GM19324 (cell line): Measurements from ENCODE around the gene DCHS1.

Source experiments
- ATAC-seq: cut with Tn5 transposase; IDR thresholded peaks from one replicate; pipeline ENCODE4 v1.9.1; 2021; ENCODE audit warnings: mild to moderate bottlenecking, moderate library complexity; ENCODE audit not compliant: unreplicated experiment, low FRiP score

DCHS1 gene

DNA sequence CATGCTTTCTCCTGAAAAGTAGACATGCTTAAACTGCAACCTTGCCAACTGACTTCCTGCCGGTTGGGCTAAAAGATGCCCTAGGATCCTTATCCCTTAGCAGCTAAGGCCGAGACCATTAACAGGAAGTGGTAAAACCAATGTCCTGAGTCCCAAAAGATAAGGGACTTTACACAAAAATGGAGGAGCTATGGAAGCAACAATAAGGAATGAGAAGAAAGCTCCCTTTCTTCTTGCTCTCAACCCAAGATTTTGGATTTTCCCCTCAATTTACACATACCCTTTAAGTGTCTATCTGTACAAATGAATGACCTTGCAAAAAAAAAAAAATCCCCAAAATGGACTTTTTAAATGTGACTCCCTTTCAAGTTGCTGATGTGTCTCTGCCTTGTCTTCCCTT, 16.4 kb upstream of the DCHS1 start:
- ATAC-seq = no peak

DNA sequence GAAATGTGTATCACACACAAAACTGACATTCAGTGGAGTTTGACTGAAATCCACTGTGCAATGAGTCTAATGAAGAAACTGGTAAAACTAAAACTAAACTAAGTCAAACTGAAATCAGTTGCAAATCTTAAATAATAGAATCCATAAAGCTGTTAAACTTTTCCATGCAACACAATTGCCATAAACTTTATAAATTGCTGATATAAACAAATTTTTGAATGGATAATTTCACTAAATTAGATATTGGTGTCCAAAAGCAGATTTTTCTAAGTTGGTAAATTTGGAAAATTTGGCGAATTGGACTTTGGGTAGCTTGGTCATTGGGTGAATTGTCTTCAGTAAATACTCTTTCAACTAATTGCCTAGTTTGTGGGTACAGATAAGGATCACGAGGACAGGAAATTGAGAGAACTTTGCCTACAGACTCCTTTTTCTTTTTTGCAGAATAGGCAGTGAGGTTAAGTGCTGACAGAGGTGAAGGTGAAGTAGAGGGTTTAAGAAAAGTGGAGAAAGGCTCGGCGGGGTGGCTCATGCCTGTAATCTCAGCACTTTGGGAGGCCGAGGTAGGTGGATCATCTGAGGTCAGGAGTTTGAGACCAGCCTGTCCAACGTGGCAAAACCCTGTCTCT, 14.7 kb upstream of the DCHS1 start:
- no peak for ATAC-seq

DNA sequence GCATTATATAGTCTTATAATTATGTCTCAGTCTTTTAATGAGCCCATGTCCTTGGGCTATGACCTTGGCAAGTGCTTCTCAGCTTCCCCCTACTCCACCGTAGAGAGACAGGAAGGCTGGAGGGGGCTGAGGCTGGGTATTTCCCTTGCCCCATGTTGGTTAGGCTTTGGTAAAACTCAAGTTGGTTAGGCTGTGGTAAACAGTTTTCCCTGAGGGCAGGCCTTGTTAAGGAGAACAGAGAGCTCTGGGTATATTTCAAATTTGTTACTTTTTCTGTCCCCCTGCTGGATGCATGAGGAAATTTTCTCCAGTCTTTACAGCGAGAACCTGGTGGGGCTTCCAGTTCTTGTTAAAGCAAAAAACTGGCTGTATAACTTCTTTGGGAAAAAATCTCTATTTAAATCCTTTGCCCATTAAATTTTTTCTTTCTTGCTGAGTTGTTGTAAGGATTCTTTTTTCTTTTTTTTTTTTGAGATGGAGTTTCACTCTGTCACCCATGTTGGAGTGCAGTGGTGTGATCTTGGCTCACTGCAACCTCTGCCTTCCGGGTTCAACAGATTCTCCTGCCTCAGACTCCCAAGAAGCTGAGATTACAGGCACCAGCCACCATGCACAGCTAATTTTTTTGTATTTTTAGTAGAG, 12.2 kb upstream of the DCHS1 start:
- ATAC-seq = no peak

DNA sequence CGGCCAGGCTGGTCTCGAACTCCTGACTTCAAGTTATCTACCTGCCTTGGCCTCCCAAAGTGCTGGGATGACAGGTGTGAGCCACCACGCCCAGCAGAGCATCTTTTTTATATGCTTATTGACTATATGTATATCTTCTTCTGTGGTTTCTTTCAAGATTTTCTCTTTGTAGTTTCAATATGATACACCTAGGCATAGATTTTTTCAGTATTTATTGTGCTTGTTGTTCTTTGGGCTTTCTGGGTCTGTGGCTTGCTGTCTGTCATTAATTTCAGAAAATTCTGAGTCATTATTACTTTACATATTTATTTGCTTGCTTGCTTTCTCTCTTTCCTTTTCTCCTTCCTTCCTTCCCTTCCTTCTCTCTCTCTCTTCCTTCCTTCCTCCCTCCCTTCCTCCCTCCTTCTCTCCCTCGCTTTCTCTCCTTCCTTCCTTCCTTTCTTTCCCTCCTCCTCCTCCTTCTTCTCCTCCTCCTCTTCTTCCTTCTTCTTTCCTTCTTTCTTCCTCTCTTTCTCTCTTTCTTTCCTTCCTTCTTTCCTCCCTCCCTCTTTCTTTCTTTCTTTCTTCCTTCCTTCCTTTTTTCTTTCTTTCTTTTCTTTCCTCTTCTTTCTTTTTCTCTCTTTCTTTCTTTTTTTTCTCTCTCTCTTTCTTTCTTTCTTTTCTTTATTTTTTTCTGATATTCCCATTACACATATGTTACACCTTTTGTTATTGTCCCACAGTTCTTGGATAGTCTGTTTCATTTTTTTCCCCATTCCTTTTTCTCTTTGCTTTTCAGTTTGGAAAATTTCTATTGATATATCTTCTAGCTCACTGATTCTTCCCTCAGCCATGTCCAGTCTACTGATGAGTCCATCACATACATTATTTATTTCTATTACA, 10.9 kb upstream of the DCHS1 start:
- no peak for ATAC-seq

- ATAC-seq = no peak
These were observed 8.9 kb upstream of the DCHS1 start for GRCh38 chr11:6664551-6664950.

DNA sequence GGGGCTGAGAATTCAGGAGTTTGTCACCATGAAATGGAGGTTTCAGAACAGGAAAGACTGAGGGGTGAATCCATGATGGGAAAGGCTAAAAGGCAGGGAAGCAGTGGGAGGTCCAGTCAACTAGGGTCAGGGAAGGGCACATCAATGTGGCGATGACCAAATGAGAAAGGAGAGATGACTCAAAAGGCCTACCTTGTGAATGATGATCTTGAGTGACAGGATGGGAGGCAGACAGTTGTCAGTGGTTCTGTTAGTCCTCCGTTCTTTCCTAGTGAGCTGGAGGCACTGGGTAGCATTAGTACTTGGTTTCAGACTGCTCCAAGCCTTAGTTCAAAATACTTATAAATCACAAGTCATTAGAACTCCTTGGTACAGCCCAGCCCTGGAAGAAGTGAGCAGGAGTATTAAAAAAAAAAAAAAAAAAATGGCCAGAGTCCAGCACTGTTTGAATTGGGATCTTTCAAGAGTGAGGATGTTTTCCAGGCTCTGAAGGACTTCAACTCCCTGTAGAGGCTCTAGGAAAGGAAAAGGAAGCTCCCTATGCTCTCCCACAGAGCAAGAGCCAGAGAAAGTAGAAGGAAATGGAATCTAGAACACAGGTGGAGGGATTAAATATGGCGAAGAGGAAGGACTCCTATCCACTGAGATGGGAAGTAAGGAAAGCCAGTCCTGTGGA, 8.3 kb upstream of the DCHS1 start:
- no peak for ATAC-seq

DNA sequence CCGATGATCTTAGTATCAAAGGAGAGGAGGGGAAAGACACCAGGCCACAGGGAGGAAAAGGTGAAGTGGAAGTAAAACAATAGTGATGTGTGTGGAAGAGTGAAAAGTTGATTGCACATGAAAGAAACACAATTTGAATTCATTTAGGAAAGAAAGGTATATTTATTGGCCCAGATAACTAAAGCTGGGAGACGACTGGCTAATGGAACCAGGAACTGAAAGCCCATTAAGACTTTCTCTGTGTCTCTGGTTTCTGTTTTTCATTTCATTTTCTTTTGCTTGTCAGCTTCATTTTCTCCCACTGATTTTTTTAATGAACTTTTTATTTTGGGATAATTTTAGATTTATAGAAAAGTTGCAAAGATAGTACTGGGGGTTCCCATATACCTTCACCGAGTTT, 5.1 kb upstream of the DCHS1 start:
- ATAC-seq = no peak

DNA sequence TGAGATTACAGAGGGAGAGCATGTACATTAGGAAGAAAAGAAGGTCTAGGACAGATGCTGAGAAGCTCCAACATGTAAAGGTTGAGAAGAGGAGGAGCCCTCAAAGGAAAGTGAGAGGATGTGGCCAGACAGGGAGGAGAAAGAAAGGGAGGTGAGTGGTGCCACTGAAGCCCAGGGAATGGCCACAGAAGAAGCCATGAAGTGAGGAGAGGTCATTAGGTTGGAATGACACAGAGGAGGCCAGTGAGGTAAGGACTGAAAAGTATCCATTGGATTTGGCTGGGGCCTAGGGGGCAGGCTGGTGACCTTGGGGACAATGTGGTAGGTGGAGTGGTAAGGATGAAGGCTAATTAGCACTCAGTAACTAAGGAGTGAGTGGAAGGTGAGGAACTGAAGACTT, 3.0 kb upstream of the DCHS1 start:
- no peak for ATAC-seq

DNA sequence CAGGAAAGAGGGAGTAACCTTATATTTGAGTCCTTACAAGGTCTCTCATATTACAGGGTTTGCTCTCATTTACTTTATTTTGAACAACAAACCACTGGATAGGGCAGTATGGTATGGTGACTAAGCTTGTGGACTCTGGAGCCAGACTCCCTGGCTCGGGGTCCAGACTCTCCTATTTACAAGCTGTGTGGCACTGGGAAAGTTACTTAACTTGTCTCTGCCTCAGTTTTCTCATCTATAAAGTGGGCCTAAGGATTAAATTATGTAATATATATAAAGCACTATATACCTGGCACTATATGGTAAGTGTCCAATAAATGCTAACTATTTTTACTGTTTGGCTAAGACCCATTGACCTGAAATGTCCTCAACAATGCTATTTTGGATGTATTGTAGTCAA, 1.7 kb upstream of the DCHS1 start:
- ATAC-seq = no peak

DNA sequence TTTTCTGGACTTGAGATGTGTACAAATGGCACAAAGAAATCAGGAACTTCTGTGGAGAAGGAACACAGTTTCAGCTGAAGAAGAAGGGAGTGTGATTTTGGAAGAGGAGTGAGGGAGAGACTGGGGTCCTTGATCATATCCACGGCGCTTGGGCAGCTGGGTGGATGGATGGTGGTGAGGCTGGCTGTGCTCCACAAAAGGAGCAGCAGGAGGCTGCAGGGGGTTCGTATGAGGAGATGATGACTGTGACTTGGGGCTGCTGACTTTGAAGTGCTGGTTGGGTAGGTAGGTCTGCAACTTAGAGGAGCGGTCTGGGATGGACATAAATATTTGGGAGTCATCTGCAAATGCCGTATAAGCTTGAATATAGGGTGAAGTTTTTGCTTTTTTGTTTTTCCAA, 1.3 kb upstream of the DCHS1 start:
- no peak for ATAC-seq

- ATAC-seq = no peak
These were observed 941 bp upstream of the DCHS1 start for GRCh38 chr11:6656584-6656915.

GRCh38 chr11:6655020-6655789, 404 bp downstream of the DCHS1 start:
- ATAC-seq = no peak

DNA sequence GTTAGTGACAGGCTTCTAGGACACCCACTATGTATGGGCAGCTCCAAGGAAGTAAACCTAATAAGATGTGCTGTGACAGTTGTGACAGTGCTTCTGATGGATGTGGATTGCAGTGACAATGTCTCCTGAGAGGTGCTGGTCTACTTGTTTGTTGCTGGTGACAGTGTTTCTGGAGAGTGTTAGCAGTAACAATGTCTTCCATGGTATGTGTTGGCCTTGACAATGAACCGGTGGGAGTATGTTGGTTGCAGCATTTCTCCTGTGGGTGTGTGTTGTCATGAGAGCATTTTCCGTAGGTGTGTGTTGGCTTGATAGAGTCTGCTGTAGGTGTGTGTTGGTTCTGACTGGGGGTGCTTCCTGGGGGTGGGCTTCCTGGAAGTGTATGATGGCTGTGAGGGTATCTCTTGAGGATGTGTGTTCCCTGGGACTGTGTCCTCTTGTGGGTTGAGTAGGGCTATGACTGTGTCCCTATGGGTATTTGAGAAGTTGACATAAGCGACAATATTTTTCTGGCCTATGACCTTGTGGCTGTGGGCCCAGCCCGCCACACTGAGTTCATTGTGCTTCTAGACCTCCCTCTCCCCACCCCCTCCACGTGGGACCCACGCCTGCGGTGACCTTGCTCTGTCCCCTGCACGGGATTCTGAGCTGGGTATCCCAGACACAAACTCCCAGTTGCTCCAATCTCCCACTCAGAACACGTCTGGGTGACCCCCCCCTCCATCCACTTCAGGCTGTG, 1.2 kb downstream of the DCHS1 start:
- no peak for ATAC-seq

DNA sequence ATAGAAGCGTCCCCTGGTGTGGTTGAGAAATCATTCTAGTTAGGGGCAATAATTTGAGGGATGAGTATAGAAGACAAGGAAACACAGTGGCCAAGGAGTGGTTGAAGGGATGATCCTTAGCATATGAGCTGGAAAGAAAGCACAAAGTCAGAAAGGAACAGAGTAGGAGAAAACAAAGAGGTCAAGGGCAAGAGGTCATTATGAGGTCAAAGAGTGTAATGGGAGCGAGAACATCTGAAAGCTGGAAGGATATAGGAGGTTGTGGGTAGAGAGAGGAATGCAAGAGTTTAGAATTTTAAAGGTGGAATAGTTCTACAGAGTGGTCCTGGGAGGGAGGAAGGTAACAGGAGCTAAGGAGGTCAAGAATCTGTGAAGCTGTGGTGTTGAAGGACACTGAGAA, 2.0 kb downstream of the DCHS1 start:
- ATAC-seq = no peak

GRCh38 chr11:6653097-6653496, 2.5 kb downstream of the DCHS1 start:
- no peak for ATAC-seq

- no peak for ATAC-seq
These were observed 3.4 kb downstream of the DCHS1 start for GRCh38 chr11:6652182-6652581.

DNA sequence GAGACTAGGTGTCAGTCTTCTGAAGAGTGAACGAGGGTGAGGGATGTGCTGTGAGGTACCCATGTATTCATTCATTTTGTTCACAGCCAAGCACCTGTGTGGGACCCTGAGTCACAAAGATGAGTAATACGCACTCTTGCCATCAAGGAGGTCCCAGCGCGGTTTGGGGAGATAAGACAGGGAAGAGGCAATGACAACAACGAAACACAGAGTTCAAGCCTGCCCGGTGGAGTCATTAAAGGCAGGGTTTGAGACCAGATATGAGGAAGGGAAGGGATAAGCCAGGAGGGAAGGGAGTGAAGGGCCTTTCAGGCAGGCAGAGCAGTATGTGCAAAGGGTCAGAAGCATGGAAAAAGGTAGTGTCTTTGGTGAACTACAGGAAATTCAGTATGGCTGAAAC, 4.6 kb downstream of the DCHS1 start:
- ATAC-seq = no peak

DNA sequence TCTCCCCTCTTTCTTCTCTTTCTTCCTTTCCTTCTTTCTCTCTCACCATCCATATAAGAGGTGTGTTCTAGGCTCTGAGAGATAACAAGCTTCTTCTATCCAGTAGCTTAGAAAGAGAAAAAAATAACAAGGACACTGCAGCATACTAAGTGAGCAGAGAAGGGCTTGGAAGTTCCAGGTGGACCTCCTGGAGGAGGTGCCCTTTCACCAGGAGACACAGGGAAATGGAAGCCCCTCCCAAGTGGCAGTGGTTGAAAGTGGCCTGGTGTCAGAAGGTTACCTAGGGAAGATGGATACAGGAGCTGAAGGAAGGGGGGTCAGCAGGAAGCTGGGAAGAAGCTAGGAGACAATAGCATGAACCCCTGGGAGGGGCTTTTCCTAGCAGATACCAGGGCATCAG, 5.5 kb downstream of the DCHS1 start:
- ATAC-seq = no peak

GRCh38 chr11:6648501-6648900, 7.1 kb downstream of the DCHS1 start:
- ATAC-seq = no peak

DNA sequence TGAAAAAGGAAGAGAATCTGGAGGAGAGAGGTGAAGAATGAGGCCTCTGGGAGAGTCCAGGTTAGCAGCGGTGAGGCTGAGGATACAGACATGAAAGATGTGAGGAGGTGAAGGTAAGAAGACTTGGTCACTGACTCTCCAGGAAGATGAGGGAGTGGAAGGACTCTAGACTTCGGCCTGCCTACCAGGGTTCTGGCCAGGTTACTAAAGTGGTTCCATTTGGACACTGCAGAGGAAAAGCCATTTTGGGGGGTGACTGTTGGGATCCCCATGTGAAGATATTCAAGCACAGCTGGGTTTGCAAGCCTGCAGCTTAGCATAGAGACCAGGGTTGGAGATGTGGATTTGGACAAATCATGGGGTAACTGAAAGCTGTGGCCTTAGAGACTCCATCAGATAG, 7.8 kb downstream of the DCHS1 start:
- no peak for ATAC-seq
